KG1 (cell line): ENCODE measurements around the gene TAC3.
"Not testable (repeated sequence)": the region's sequence is repeated elsewhere in the genome, so short reads cannot be mapped to it uniquely, and the experiment has no call there.

ENCODE experiments used
- DNase-seq: peaks from one replicate; lab custom pipeline; 2025; lab: John Stamatoyannopoulos, UW

Gene TAC3

DNA sequence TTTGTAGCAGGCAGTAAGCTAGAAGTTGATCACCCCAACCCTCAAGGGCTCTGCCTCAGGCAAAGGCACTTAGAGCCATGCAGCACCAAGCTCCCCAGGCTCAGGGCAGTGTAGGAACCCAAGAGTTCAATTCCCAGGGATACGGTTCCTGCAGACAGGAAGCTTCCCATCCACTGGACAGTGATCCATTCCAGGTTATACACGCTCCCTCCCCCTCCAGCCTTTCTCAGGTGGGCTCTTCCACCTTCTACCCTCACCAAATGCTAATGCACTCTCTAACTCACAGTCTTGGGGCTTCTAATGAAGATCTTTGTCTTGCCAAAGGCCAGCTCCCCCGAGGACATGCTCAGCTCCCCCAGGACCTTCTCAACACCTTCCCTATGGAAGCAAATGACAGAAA is 20.9 kb upstream of the TAC3 start:
- no peak for DNase-seq

DNA sequence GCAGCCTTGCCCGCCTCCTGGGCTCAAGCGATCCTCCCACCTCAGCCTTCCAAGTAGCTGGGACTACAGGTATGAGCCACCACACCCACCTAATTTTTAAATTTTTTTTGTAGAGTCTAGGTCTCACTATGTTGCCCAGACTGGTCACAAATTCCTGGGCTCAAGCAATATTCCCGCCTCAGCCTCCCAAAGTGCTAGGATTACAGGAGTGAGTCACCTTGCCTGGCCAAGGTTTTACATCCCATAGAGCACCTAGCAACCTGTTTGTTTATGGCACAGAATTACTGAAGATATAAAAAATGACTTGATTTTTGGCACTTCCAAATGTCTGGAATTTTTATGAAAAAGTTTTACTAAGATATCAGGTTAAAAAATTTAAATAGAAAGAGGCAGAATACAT is 17.1 kb upstream of the TAC3 start:
- no peak for DNase-seq

DNA sequence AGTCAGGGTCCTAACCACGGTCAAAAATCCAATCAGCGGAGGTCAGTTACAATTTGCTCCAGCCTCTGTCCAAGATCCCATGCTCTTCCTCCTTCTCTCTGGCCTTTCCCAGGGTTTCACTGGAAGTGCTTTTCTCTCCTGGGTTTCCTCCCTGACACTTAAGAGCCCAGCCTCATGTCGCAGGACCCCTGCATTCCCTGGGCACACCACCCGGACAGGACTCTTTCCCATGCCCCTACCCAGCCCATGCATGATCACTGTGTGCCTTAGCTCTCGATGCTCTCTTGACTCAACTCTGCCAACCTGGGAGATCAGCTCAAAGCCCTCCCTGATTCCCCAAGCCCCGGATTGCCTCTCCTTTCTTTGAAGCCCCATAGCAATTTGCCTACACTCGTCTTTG is 15.5 kb upstream of the TAC3 start:
- DNase-seq: no peak

GRCh38 chr12:57031138-57031725 is 14.9 kb upstream of the TAC3 start:
- no peak for DNase-seq

- no peak for DNase-seq
Observed at GRCh38 chr12:57029457-57029856, 13.1 kb upstream of the TAC3 start.

DNA sequence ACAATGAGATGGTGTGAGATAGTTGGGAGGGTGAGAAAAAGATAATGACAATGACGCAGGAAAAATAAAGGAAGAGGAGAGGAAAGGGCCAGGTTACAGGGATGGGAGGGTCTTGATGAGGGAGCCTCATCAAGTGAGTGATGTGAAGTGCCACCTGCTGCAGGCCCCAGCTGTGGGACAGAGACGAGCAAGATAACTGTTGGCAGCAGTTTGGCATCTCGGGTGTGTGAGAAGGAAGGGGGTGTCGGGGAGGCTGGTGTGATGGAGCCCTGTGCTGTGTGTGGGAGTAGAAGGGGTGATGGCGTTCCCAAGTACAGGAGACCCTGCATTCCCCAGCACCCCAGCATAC is 11.4 kb upstream of the TAC3 start:
- no peak for DNase-seq

DNA sequence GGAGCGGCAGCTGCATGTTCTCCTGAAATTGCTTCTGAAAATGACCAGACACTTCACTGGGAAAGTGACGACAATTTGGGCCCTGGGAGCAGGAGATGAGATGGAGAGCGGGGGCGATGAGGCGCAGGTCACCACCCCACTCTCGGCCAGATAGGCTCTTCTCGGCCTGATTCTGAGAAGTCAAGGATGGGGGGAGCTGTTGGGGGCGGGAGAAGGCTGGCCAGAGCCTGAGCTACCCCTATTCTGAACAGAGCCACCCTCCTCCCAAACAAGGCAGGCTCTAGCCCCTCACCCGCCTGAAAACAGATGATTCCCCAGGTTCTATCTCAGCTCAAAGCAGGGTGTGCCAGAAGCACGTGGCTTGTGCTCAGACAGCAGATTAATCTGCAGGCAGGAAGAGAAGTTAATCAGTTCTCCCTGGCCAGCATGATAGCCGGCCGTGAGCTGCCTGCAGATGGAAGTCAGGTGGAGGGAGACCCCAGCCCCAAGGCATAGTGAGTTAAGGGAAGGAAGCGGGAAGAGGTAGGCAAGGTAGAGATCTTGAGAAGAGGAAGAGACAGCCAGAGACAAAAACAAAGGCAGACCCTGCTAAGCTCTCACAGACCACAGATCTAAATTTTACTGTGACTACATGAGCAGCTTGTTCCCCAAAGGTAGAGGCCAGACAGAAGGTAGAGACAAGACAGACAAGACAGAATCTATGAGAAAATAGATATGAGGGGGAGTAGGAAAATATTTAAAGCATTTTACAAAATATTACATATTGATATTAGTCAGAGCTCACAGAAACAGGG is 10.9 kb upstream of the TAC3 start:
- no peak for DNase-seq

- no peak for DNase-seq
Observed at GRCh38 chr12:57025196-57025595, 8.9 kb upstream of the TAC3 start.

- DNase-seq: not testable (repeated sequence)
Observed at GRCh38 chr12:57022324-57022723, 6.0 kb upstream of the TAC3 start.

DNA sequence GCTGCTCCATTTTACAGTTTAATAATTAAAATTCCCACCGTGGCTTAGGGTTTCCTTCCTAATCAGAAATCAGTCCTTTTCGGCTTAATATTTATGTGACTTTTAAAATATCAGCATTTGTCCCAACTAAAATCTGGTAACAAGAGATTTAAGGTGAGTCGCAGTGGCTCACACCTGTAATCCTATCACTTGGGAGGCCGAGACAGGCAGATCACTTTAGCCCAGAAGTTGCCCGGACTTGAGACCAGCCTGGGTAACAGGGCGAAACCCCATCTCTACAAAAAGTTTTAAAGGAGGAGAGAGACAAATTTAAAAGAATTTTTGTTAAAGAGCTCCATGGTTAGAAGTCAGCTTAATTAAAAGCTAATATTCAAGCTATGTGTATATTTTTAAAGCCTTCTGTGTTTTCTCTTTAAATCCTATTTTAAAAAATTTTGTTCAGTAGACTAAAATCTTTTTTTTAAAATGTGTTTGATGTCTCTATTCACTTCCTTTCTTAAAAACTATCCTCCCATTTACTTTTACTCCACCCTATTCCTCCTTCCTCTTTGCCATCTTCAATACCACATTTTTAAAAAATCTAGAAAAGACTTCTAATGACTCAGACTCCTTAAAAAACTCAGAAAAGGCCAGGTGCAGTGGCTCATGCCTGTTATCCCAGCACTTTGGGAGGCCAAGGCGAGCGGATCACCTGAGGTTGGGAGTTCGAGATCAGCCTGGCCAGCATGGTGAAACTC is 3.8 kb upstream of the TAC3 start:
- no peak for DNase-seq

GRCh38 chr12:57018906-57019305 is 2.6 kb upstream of the TAC3 start:
- no peak for DNase-seq

DNA sequence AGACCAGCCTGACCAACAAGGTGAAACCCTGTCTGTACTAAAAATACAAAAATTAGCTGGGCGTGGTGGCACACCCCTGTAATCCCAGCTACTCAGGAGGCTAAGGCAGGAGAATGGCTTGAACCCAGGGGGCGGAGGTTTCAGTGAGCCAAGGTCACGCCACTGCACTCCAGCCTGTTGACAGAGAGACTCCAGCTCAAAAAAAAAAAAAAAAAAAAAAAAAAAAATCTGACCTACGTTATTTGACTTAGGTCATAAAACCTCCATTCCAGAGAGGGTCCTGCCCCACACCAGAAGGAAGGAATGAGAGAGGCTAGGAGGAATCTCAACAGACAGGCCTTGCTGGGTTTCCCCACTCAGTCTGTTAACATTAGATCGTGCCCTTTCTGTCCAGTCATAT is 2.0 kb upstream of the TAC3 start:
- not testable (repeated sequence) for DNase-seq

DNA sequence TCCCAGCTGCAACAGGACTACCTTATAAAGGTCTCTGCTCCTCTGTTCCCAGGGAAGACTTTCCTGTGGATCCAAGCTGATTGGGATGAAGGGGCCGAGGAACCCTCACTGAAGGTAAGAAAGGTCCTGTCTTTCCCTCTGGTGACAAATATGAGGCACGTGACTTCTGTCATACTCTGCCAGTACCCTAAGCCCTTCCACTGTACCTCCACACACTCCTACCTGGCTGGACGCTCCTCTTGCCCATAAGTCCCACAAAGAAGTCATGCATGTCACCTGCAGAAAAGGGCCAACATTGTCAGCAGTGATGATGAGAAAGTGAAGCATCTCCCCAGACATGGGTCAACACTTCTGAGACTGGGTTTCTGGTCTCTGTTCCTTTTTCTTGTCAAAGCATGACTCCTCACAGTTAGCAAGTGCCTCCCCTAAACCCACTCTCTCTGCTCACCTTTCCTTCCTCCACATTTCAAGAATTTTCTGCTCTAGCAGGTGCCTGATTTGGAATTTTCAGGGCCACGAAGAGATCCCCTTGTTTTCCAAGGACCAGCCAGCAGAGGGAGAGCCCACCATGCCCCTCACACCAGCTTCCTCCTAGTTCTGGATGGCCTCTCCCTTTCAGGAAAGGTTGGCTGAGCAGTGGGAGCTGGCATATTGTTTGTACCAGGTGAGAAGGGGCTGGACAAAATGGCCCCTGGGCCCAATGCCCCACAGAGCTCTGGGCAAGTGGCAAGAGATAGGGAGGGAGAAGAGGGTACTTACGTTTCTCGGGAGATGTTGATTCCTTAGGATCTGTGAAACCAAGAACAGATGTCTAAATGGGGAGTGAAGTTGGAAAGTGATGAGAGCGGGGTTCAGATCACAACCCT is 3.5 kb downstream of the TAC3 start:
- DNase-seq: no peak

DNA sequence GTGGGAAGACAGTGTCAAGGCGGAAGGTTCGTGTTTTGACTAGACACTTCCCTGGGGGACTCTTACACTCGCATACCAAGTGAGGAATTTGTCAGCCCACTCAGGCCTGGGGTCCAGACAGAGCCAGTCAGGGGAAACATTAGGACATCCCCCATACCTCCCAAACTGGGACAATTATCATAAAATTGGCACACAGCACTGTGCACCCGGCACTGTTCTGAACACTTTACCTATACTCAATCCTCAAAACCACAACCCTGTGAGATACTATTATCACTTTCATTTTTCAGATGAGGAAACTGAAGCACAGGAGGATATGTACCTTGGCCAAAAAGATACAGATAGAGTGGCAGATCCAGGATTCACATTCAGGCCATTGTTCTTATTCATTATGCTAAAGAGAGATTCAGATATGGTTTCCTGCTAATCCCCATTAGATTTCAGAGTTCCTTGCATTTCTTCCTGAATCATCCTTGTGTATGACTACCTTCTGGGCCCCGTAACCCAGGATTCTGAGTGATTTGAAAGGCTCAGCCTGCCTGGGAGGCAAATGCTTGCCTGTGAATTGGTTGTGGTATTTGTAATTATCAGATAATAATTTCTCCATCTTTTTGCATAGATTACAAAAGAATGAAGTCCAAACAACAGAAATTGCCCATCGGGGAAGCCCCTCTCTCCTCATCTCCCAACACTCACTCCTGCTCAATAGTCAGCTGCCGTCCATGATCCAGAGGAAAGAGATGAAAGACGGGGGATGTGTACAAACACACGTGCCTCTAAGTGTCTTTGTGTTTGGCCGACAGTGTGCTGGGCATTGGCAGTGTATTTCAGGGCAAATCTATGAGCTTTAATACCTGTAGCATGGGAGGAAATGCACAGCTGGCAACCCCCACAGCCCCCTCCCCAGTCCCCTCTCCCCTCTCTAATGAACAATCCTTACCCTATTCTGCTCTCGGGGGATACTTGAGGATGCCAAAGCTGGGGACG is 4.6 kb downstream of the TAC3 start:
- no peak for DNase-seq

DNA sequence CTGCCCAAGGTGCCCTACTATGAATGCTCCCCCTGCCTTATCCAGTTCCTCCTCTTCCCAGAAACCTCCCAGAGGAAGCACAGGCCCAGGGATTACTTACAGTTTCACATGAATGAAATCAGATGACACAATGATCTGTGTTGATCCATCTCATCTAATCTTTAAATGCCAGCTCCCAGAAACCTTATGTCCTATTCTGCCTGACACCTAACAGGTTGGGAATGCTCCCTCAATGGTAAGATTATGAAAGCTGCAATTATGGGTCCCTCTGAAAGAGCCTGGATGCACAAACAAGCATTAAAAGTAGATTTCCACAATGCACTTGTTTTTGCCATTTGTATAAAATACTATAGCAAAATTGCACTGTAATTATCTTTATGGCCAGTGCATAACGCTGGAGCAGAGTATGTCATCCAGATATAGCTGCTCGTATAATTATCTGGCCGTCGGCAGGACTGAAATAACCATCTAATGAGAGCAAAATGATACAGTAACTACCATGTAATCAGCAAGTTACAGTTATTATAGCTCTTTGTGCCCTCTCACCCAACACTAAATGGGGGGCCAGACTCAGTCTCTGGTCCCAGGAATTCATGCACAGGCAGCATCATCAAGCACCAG is 5.6 kb downstream of the TAC3 start:
- DNase-seq: no peak

- DNase-seq: no peak
Observed at GRCh38 chr12:57009949-57010626, 6.2 kb downstream of the TAC3 start.

GRCh38 chr12:57008178-57008577 is 8.2 kb downstream of the TAC3 start:
- peak; percentile 3 for DNase-seq

DNA sequence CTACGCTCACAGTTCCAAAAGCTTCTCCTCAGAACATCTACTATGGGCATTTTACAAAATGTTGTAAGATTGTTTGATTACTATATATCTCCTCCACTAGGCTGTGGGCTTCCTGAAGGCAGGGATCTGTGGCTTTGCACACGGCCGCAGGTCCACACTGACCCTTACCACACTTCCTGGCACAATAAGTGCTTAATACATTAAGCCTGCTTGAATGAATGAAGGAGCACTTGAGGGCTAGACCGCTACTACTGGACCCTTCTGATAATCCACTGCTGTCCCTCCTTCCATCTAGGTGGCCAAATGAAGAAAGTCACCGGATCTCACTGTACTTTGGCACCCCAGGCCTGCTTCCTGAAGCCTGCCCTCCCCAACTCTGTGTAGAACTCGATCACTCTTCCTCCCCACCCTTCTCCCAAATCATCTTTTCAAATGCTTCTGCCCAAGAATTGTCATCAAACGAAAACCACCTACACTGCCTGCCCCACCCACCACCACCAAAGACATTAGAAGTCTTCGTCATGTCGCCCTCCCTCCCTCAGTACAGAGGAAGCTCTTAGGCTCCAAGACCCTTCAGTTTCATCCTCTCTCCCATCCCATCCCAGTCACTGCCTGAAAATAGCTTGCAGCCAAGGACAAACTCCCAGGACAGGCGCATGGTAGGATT is 9.4 kb downstream of the TAC3 start:
- DNase-seq: no peak

GRCh38 chr12:57005980-57006808 is 10.1 kb downstream of the TAC3 start, which contains the start of gene ZBTB39:
Gene ZBTB39, minus strand, starts transcription at chr12:57006546. Its CDS starts 1,629 bp downstream, at chr12:57004917.
- peak; percentile 12 for DNase-seq
